Smooth muscle cell (in vitro differentiated cells): ENCODE measurements around the gene FBRSL1. TPM values are rescaled to one million over a fixed set of nuclear protein-coding genes. Genes with fewer than 3 reads are reported as not detected.

Experiments
- DNase-seq: peaks from one replicate; lab custom pipeline; 2025; ENCODE audit not compliant: unreplicated experiment; lab: John Stamatoyannopoulos, UW
- H2AFZ ChIP-seq: fragments of 200-600 bp; sonication (generic); 2 replicates; pipeline ENCODE4 v1.6.0; 2016; ENCODE audit warnings: antibody characterized with exemption, low read depth, mild to moderate bottlenecking
- H3F3A ChIP-seq: fragments of 200-600 bp; sonication (generic); 2 replicates; pipeline ENCODE4 v1.6.0; 2017; ENCODE audit warnings: antibody characterized with exemption, low read depth
- H3K27ac ChIP-seq: fragments of 200-600 bp; sonication (generic); 2 replicates; pipeline ENCODE4 v1.5.1; 2016; ENCODE audit warnings: low read depth, mild to moderate bottlenecking
- H3K27me3 ChIP-seq: fragments of 200-600 bp; sonication (generic); 2 replicates; pipeline ENCODE4 v1.6.1; 2016; ENCODE audit warnings: low read depth, mild to moderate bottlenecking
- H3K36me3 ChIP-seq: fragments of 200-600 bp; sonication (generic); 2 replicates; pipeline ENCODE4 v1.5.1; 2016; ENCODE audit warnings: low read depth
- H3K4me1 ChIP-seq: fragments of 200-600 bp; sonication (generic); 2 replicates; pipeline ENCODE4 v1.5.1; 2016; ENCODE audit warnings: low read depth
- H3K4me2 ChIP-seq: fragments of 200-600 bp; sonication (generic); 2 replicates; pipeline ENCODE4 v1.6.0; 2016; ENCODE audit warnings: mild to moderate bottlenecking
- H3K4me3 ChIP-seq: fragments of 200-600 bp; sonication (generic); 2 replicates; pipeline ENCODE4 v1.5.1; 2016; ENCODE audit warnings: mild to moderate bottlenecking
- H3K79me2 ChIP-seq: fragments of 200-600 bp; sonication (generic); 2 replicates; pipeline ENCODE4 v1.6.0; 2016; ENCODE audit warnings: low read depth, mild to moderate bottlenecking
- H3K9ac ChIP-seq: fragments of 200-600 bp; sonication (generic); 2 replicates; pipeline ENCODE4 v1.6.0; 2016; ENCODE audit warnings: low read depth
- H3K9me3 ChIP-seq: fragments of 200-600 bp; sonication (generic); replicated peaks from 2 replicates; pipeline ENCODE4 v1.5.1; 2016; ENCODE audit warnings: low read depth
- H4K20me1 ChIP-seq: fragments of 200-600 bp; sonication (generic); 2 replicates; pipeline ENCODE4 v1.6.0; 2016; ENCODE audit warnings: low read depth
- whole genome bisulfite sequencing: methylation state at CpG from one replicate; pipeline ENCODE4 v1.1.7; 2016; ENCODE audit warnings: low lambda C conversion rate; 5-methylcytosine and 5-hydroxymethylcytosine counted together
- polyA plus RNA-seq: library from polyadenylated mRNA; unstranded; fragments of >200 nt; fragmentation: Nextera tagmentation; extraction: Ambion mirVana; gene quantifications from 2 replicates; pipeline ENCODE4 v1.2.1, GENCODE V29; 2016
- total RNA-seq: library from RNA; depleted of rRNA; stranded (reverse); fragments of >200 nt; gene quantifications from 2 replicates; pipeline ENCODE4 v1.2.3, GENCODE V29; 2014
- TF ChIP-seq, protein P1 (sequence below): fragments of 200-600 bp; sonication (generic); IDR thresholded peaks from 2 replicates; pipeline ENCODE4 v1.5.1; 2017; ENCODE audit warnings: borderline replicate concordance, mild to moderate bottlenecking, antibody characterized with exemption; ENCODE audit not compliant: insufficient read depth, poor library complexity, severe bottlenecking

Gene FBRSL1
- total and polyA plus RNA-seq, 2 experiments from 2014 or later = 7.9 to 17.6 TPM

- WGBS = 90% methylated on average over 29 of the region's 29 CpGs
- H4K20me1 ChIP-seq = peaks cover 67% of the 10 kb centered on the region
Measured at GRCh38 chr12:132537836-132538662, 48.1 kb downstream of the FBRSL1 start.

GRCh38 chr12:132538663-132538990 is 48.7 kb downstream of the FBRSL1 start:
- Histone ChIP-seq H3K4me1 (no peaks in the 10 kb centered on the region), H3K4me3 (no peak overlapping the region), H3K36me3 (no peaks in the 10 kb centered on the region), H2AFZ (no peak overlapping the region), H3F3A (no peaks in the 10 kb centered on the region), H3K79me2 (no peaks in the 10 kb centered on the region), H3K27ac (no peak overlapping the region), H3K27me3 (no peaks in the 10 kb centered on the region), H3K9me3 (no peaks in the 10 kb centered on the region), H3K9ac (no peak overlapping the region), H3K4me2 (no peak overlapping the region), H4K20me1 (peaks cover 73% of the 10 kb centered on the region)
- TF ChIP-seq, protein P1, sequence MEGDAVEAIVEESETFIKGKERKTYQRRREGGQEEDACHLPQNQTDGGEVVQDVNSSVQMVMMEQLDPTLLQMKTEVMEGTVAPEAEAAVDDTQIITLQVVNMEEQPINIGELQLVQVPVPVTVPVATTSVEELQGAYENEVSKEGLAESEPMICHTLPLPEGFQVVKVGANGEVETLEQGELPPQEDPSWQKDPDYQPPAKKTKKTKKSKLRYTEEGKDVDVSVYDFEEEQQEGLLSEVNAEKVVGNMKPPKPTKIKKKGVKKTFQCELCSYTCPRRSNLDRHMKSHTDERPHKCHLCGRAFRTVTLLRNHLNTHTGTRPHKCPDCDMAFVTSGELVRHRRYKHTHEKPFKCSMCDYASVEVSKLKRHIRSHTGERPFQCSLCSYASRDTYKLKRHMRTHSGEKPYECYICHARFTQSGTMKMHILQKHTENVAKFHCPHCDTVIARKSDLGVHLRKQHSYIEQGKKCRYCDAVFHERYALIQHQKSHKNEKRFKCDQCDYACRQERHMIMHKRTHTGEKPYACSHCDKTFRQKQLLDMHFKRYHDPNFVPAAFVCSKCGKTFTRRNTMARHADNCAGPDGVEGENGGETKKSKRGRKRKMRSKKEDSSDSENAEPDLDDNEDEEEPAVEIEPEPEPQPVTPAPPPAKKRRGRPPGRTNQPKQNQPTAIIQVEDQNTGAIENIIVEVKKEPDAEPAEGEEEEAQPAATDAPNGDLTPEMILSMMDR = no peak
- WGBS = 99% methylated on average over 4 of the region's 4 CpGs
- DNase-seq = no peak

More at GRCh38 chr12:132537836-132538662, 48.1 kb downstream of the FBRSL1 start:
- no peak overlapping the region for H3K4me3 ChIP-seq
- H3K4me2 ChIP-seq = no peak overlapping the region
- no peak overlapping the region for H2AFZ ChIP-seq
- no peak for DNase-seq
- no peak overlapping the region for H3K9ac ChIP-seq
- H3K9me3 ChIP-seq = no peaks in the 10 kb centered on the region
- H3K4me1 ChIP-seq = no peaks in the 10 kb centered on the region
- no peaks in the 10 kb centered on the region for H3K27me3 ChIP-seq
- no peak overlapping the region for H3K27ac ChIP-seq
- H3K36me3 ChIP-seq = no peaks in the 10 kb centered on the region
- no peaks in the 10 kb centered on the region for H3K79me2 ChIP-seq
- TF ChIP-seq, protein P1 = no peak
- H3F3A ChIP-seq = no peaks in the 10 kb centered on the region

- H3K9me3 ChIP-seq = no peaks in the 10 kb centered on the region
- no peak for DNase-seq
- WGBS = 90% methylated on average over 9 of the region's 23 CpGs
- TF ChIP-seq, protein P1 = no peak
- H3F3A ChIP-seq = no peaks in the 10 kb centered on the region
- no peaks in the 10 kb centered on the region for H3K27me3 ChIP-seq
- H4K20me1 ChIP-seq = peaks cover 77% of the 10 kb centered on the region
- no peaks in the 10 kb centered on the region for H3K36me3 ChIP-seq
- no peak overlapping the region for H3K9ac ChIP-seq
- H3K4me1 ChIP-seq = no peaks in the 10 kb centered on the region
- no peaks in the 10 kb centered on the region for H3K79me2 ChIP-seq
- H3K4me2 ChIP-seq = no peak overlapping the region
- no peak overlapping the region for H3K27ac ChIP-seq
- H2AFZ ChIP-seq = no peak overlapping the region
- no peak overlapping the region for H3K4me3 ChIP-seq
Measured at GRCh38 chr12:132539016-132539773, 49.2 kb downstream of the FBRSL1 start.
